HG03064 (cell line): ENCODE results near the gene BAHD1.

ENCODE experiments used
- ATAC-seq: cut with Tn5 transposase; IDR thresholded peaks from one replicate; pipeline ENCODE4 v1.9.1; 2021; ENCODE audit warnings: low read depth; ENCODE audit not compliant: unreplicated experiment

Gene BAHD1

DNA sequence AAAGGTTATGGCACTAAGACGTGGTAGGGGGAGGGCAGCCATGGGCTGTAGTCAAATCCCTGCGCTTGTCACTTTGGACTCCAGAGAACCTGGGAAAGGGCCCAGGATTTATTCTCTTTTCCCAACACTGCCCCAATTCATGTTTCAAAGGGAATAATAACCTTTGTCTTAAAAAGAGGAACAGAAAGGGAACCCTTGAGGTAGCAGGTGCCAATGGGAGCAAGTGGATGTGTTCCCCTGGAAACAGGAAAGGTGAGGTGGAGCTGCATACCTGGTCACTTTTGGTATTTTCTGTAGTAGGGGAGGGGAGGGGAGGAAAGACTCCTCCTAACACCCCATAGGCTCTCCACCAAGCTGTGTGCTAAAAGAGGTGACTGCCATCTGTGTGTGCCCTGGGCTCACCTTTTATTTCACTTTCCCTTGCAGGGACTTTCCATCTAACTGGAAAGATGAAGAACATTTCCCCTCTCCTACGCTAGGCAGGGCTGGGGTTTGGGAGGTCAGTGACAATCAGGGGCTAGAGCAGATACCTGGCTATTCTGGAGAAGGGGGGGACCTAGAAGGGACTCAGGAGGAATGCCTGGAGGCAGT is 23.9 kb downstream of the BAHD1 start:
- ATAC-seq: no peak

DNA sequence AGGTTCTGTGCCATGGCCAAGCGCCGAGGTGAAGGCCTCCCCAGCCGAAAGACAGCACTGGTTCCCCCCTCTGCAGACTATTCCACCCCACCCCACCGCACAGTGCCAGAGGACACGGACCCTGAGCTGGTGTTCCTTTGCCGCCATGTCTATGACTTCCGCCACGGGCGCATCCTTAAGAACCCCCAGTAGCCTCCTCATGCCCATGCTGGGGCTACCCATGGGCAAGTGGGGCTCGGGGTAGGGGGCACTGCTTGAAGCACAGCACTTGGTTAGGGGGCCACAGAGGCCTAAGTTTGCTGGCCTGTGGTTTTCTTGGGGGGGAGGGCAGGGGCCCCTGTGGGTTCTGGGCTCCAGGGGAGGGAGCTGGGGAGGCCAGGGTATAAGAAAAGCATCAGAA is 25.2 kb downstream of the BAHD1 start:
- no peak for ATAC-seq

DNA sequence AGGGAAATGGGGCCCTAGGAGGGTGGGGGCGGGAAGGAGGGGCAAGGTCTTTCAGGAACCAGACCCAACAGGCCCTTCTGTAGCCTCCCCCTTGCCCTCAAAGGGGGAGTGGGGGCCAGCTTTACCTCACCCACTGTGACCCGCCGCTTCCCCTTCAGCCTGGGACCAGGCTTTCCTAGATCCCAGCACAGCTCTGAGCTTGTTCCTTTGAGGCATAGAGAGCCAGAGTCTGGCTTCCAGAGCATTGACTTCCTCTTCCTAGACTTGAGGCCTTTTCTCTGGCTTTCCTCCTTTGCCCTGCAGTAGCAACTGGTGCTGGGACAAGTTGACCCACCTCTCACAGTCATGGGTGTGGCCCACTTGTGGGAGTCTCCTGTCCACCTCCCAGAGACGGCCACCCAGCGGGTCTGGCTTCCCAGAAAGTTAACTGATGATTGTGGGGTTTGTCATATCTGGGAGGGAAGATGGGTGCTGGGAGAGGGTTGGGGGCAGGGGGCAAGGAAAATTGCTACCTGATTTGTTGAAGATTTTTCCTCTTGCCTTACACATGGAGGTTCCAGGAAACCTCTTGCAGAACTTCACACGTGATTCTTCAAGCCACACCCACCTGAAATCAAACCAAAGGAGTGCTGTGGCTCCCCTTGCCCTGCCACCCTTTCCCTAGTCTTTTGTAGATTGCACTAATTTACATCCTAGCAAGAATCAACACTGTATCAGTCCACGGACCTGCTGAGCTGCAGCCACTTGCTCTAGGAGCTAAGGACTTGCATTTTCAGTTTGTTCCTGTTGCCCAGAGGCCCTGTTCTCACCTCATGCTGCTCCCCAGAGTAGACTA is 25.9 kb downstream of the BAHD1 start:
- no peak for ATAC-seq

DNA sequence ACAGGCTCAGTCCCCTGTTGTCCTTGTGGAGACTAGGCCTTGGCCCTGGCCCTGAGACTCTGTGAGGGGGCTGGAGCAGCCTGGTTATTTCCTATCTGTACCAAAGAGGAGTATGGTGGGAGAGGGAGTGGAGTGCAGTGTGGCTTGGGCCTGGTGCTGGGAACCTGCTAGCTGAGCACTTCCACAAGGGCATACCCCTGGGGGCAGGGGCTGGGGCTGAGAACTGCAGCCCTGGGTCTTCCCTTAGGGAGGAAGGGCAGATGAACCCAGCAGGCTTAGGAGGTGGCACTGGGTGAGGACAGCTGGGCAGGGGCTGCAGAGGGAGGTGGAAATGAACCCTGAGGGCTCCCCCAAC is 26.5 kb downstream of the BAHD1 start:
- ATAC-seq: no peak

DNA sequence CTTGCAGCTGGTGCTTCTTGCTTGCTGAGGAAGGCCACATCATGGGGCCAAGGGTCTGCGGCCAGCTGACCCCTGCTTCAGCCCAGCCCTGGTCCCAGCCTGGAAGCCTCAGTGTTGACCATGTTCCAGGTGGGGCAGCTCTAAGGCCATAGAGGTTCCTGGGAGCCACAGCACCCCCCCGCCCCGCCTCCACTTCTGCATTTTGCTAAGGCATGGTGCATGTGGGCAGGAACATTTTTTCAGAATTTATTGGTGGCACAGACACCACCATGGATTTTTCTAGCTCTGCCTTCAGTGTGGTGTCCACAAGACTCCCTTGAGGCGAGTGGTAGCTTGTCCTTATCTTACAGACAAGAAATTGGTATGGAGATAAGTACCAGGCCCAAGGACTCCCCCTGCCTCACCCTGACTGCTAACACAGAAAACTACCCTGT is 28.2 kb downstream of the BAHD1 start:
- ATAC-seq: no peak

DNA sequence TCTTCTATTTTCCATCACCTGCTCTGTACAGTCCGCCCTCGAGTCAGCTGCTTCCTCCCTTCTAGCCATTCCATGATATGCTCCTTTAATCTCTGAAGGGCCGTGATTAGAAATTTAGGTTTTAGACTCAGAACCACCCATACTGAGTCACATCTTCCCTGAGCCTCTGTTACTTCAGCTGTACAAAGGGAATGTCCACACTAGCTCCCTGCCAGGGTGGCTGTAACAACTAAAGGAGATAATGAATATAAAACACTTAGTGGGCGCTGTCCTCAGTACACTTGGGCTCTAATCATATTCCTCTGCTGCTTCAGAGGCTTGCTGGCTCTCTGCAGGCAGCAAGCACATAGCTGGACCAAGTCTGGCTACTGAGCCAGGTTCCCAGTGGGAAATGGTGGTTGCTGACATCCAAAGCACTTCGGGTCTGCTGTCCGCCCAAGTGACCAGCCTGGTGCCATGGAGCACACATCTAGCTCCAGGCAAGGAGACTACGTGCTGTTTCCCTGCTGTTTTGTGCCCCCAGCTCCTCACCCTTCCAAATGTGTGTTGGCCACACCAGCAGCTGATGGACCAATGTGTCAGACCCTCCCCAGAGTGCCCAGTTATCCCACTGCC is 29.1 kb downstream of the BAHD1 start:
- no peak for ATAC-seq

DNA sequence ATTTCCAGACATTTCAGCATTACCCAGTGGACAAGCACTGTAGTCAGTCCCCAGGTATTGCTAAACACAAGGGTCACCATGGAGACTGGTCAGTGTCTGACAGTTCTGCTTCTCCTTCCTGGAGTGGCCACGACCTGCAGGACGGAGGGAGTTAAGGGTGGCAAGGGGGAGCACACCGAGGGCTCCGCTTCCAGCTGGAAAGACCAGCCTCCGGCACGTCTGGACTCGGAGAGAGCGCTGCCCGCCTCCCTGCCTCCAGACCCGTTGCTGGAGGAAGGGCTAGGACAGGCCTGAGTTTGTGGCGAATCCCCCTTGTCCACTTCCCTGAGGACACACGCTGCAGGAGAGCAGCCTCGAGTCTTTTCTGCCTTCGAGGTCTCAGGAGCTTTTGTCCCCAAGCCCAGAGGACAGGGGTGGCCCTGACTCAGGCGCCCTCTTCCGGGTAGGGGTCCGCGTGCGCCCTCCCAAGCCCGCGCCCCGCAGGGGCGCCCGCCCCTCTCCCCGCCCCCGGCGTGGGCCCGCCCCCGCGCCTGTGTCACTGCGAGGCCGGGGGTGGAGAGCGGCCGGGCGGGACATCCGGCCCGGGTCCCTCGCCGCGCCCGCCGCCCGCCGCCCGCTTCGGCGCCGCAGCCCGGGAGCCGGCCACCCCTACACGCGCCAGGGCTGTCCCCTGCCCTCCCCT is 29.8 kb downstream of the BAHD1 start, which contains the start of gene CHST14:
CHST14 (plus strand) TSS at position 562 of the 682 bp plus-strand sequence. CDS start 230 bp downstream, outside the sequence.
- no peak for ATAC-seq

DNA sequence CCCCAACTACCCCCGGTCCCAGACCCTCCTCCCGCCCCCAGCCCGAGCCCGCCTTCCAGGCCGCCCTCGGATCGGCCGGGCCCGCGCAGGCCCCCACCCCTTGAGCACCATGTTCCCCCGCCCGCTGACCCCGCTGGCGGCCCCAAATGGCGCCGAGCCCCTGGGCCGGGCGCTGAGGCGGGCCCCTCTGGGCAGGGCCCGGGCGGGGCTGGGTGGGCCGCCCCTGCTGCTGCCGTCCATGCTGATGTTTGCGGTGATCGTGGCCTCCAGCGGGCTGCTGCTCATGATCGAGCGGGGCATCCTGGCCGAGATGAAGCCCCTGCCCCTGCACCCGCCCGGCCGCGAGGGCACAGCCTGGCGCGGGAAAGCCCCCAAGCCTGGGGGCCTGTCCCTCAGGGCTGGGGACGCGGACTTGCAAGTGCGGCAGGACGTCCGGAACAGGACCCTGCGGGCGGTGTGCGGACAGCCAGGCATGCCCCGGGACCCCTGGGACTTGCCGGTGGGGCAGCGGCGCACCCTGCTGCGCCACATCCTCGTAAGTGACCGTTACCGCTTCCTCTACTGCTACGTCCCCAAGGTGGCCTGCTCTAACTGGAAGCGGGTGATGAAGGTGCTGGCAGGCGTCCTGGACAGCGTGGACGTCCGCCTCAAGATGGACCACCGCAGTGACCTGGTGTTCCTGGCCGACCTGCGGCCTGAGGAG is 30.5 kb downstream of the BAHD1 start:
- ATAC-seq: no peak

DNA sequence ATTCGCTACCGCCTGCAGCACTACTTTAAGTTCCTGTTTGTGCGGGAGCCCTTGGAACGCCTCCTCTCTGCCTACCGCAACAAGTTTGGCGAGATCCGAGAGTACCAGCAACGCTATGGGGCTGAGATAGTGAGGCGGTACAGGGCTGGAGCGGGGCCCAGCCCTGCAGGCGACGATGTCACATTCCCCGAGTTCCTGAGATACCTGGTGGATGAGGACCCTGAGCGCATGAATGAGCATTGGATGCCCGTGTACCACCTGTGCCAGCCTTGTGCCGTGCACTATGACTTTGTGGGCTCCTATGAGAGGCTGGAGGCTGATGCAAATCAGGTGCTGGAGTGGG is 31.0 kb downstream of the BAHD1 start:
- ATAC-seq: no peak

DNA sequence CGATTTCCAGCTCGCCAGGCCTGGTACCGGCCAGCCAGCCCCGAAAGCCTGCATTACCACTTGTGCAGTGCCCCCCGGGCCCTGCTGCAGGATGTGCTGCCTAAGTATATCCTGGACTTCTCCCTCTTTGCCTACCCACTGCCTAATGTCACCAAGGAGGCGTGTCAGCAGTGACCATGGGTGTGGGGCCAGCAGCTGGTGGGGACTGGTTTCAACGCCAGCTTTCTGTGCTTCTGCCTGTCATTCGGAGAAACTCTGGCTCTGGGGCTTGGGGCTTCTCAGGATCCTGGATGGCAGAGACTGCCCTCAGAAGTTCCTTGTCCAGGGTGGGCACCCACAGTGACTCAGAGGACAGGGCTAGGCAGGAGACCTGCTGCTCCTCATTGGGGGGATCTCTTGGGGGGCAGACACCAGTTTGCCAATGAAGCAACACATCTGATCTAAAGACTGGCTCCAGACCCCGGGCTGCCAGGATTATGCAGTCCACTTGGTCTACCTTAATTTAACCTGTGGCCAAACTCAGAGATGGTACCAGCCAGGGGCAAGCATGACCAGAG is 31.5 kb downstream of the BAHD1 start:
- ATAC-seq: no peak

DNA sequence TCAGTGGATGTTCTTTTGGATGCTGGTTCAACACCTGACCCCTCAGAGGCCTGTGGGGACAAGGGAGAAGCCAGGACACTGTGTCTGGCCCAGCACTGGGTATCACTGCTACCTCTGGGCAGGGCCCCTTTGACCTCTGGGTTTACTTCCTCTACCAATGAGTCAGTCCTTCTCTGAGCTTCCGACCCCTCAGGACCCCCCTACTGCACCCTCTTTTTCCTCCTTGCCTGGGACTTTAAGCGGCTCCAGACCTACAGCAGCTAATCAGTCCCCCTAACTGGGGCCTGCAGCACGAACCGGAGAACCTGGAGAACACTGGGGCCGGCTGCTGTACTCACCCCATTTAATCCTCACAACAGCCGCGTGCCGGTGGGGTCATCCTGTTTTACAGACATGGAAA is 33.8 kb downstream of the BAHD1 start:
- ATAC-seq: no peak

DNA sequence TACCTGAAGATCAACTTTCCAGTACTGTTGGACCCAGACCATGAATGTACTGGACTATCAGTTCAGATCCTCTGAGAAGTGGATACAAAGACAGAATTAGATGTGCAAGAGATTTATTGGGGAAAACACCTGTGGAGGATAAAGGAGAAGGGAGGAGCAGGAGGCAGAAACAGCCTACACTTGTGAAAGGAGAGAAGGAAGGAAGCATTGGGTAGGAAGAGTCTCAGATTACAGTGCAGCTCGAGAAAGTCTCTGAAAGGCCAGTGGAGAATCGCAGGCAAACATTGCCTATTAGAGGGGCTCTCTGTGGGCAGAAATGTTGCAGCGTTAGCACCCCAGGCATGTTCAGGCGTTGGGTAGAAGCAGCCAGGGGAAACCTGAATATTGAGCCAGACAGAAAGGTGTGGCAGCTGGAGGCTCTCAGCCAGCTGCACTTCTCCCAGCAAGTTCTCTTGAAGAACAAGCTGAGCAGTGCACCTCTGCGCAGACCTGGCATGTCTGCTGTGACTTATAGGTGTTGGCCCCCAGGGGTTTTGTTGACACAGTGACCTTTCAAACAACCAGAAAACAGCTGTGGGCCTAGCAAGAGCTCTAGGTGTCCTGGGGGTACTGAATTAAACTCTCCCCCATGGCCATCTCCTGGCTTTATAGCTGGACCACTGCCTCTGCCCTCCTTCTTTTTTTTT is 37.0 kb downstream of the BAHD1 start:
- no peak for ATAC-seq

DNA sequence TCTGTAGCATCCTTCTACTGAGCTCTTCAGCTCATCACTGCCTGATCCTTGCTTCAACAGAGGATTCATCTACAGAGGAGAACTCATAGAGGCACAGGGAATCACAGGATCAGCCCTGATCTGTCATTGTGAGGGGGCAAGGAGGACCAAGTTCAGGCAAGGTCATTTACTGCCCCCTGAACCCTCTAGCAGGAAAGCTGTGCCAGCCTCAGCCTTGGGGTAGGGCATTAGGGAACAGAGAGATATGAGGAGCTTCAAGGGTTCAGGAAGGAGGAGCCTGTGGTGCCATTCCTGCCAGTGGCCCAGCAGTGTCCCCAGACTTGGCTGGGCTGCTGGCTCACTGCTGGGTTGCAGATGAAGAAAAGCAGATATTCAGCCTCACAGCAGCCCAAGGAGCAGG is 38.3 kb downstream of the BAHD1 start:
- ATAC-seq: no peak

DNA sequence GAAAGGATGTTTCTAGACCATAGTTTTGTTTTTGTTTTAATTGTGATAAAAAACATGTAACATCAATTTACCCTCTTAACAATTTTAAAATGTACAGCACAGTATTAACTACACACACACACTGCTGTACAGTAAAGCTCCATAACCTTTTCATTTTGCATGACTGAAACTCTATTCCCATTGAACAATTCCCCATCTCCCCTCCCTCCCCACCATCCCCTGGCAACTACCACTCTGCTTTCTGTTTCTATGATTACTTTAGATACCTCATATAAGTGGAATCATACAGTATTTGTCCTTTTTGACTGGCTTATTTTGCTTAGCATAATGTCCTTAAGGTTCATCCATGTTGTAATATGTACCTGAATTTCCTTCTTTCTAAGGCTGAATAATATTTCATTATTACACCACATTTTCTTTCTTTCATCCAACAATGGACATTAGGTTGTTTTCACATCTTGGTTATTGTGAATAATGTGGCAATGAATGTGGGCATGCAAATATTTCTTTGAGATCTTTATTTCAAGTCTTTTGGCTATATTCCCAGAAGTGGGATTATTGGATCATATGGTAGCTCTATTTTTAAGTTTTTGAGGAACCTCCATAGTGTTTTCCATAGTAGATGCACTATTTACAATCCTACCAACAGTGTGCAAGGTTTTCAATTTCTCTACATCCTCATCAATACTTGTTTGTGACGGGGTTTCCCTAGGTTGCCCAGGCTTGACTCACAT is 40.8 kb downstream of the BAHD1 start:
- ATAC-seq: no peak

DNA sequence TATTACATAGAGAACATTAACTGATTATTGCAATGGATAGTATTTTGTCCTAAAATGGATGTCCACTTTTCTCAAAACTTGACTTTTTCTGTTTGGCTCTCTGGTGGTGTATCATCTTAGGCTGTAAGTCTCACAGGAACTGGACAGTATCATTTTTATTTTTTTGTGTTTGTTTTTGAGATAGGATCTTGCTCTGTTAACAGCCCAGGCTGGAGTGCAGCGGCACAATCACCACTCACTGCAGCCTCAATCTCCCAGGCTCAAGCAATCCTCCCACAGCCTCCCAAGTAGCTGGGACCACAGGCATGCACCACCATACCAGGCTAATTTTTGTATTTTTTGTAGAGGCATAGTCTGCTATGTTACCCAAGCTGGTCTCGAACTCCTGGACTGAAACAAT is 43.2 kb downstream of the BAHD1 start:
- no peak for ATAC-seq

DNA sequence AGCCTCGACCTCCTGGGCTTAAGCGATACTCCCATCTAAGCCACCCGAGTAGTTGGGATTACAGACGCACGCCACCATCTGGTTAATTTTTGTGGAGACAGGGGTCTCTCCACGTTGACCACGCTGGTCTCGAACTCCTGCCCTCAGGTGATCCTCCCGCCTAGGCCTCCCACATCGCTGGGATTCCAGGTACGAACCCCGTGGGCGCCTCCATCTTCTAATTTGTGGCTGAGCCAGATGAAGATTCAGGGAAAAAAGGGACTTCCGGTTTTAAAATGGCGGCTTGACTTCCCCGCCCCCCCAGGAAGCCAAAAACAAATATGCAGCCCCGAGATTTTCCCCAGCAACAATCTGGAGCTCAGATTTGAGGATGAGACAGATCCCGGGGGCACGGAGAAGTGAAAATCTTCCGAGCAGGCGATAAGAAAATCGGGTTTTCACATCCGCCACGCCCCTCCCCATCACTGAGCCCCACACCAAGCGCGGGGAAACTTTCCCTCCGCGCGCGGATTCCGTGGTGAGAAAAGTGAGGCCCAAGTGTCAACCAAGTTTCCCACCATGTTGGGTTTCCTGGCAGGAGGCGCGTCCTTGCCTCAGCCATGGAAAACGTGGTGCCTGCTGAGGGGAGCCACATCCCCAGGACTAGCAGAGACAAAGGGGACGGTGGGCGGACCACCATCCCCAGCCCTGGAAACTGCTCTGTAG is 45.5 kb downstream of the BAHD1 start:
- no peak for ATAC-seq

DNA sequence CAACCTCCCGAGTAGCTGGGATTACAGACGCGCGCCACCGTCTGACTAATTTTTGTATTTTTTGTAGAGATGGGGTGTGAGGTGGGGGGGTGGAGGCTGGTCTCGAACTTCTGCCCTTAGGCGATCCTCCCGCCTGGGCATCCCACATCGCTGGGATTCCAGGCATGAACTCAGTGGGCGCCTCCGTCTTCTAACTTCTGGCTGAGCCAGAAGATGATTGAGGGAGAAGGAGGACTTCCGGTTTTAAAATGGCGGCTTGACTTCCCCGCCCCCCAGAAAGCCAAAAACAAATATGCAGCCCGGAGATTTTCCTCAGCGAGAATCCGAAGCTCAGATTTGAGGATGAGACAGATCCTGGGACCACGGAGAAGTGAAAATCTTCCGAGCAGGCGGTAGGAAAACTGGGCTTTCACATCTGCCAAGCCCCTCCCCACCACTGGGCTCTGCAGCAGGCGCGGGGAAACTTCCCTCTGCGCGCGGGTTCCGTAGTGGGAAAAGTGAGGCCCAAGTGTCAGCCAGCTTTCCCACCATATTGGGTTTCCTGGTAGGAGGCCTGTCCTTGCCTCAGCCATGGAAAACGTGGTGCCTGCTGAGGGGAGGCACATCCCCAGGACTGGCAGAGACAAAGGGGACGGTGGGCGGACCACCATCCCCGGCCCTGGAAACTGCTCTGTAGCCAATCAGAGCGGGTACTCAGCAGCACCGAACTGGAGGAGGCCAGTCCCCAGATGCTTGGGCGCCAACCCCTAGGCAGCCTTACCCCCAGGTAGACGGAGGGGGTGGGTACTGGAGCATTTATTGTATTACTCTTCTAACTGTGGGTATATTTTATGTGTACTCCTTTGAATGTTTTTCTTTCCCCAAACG is 47.3 kb downstream of the BAHD1 start:
- ATAC-seq: no peak
